HG03442 (cell line): ENCODE data around the gene ROBO1.

Experiments
- ATAC-seq: cut with Tn5 transposase; IDR thresholded peaks from one replicate; pipeline ENCODE4 v1.9.1; 2021; ENCODE audit warnings: mild to moderate bottlenecking, moderate library complexity; ENCODE audit not compliant: unreplicated experiment

The ROBO1 gene

DNA sequence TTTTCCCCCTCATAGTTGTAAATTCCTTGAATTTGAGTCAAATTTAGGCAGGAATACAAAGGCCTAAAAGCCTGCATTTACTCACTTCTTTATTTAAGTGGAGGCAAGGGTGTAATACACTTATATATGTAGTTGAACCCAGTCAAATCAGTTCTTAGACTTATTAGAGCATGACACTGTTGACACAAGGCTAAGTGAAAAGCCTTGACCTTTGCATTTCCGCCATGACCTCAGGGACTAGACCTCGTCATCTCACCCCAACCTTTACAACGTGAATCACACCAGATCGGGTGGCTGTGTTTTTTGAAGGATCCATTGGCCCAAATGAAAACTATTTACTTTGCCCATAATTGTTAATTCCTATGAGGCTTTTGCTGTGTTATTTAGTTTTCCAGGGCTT lies 774.4 kb downstream of the ROBO1 start:
- no peak for ATAC-seq

- no peak for ATAC-seq
These were observed 775.0 kb downstream of the ROBO1 start for GRCh38 chr3:78992830-78993229.

DNA sequence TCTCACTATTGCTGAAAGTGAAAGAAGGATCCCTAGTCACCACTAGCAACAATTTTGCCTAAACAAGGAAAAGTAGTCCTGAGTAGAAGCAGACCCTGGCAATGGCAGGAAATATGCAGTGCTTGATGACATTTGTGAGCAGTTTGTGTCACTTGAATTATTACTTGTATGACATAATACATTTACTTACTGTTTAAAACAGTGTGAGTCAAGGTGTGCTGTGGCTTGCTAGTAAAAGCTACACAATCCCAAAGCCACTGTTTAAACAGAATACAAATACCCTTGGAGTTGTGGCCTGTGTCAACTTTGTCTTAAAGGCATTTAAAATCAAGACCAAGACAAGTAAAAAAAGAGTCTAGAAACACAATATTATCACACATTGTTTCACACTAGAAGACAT lies 775.4 kb downstream of the ROBO1 start:
- no peak for ATAC-seq

- ATAC-seq: no peak
These were observed 776.1 kb downstream of the ROBO1 start for GRCh38 chr3:78991656-78992055.

DNA sequence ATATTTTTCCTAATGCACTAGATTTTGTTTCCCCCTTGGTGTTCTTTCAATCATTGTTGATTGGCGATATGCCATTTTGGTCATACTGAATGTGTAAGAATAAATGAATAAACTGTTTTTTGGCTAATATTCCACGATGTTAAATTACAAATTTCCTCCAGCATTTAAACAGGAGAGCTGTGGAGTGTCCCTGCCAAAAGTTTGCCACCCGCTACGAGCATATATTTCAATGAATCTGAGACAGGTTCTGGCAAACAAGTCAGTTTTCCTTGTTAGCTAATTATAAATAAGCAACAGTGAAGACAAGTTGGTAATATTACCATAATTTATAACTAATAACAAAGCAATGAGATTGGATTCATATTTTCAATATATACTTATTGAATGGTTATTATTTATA lies 777.6 kb downstream of the ROBO1 start:
- no peak for ATAC-seq

GRCh38 chr3:78988324-78988723 lies 779.5 kb downstream of the ROBO1 start:
- no peak for ATAC-seq

GRCh38 chr3:78986416-78987101 lies 781.2 kb downstream of the ROBO1 start:
- ATAC-seq: no peak

DNA sequence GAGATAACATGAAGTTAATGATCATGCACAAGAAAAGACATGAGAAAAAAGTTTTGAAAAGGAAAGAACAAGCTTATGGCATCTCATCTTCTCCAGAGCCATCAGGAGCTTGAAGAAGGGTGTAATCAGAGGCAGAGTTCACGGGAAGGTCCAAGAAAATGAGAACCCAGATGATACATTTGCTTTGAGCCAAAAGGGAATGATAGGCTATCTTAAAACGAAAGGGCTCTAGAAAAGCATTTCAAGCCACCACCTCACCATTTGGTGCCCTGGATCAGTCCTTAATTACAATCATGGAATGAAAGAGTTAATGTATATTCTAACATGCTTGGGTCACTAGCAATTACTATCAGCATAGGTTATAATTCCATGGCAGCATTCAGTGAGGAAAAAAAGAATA lies 781.8 kb downstream of the ROBO1 start:
- ATAC-seq: no peak

- no peak for ATAC-seq
These were observed 788.8 kb downstream of the ROBO1 start for GRCh38 chr3:78979028-78979427.

- no peak for ATAC-seq
These were observed 789.8 kb downstream of the ROBO1 start for GRCh38 chr3:78978037-78978436.

DNA sequence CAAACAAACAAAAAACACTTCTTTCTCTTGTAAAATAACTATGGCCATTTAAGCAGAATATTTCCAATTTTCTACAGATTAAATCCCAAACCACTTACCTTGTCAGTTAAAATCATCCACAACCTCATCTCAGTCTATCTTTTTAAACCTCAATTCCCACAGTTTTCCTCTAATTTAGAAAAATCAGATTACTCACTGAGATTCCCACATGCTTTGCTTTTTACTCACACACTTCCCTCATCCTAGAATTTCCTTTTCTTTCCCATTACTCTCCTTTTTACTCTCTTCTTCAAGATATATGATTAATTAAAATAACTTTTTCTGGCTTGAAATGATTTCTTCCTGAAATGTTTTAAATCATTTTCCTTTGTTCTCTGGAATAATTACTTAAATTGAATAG lies 790.7 kb downstream of the ROBO1 start:
- ATAC-seq: no peak

DNA sequence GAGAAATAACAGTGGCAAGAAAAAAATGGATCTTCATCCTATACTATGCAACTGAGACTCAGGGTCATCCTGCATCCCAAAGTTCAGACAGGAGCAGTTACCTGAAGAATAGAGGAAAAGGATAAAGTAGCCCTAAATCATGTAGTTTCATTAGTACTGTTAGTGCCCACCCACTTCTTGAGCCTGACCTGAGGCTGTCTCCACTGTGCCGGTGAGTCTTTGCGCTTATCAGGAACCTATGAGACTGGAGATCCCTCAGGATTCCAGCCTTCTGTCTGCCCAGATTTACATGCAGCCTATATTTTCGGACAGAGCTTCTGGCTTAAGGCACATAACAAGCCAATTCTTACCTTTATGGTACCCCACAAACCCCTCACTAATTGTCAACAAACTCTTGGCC lies 791.6 kb downstream of the ROBO1 start:
- ATAC-seq: no peak

- no peak for ATAC-seq
These were observed 793.5 kb downstream of the ROBO1 start for GRCh38 chr3:78974181-78974790.

DNA sequence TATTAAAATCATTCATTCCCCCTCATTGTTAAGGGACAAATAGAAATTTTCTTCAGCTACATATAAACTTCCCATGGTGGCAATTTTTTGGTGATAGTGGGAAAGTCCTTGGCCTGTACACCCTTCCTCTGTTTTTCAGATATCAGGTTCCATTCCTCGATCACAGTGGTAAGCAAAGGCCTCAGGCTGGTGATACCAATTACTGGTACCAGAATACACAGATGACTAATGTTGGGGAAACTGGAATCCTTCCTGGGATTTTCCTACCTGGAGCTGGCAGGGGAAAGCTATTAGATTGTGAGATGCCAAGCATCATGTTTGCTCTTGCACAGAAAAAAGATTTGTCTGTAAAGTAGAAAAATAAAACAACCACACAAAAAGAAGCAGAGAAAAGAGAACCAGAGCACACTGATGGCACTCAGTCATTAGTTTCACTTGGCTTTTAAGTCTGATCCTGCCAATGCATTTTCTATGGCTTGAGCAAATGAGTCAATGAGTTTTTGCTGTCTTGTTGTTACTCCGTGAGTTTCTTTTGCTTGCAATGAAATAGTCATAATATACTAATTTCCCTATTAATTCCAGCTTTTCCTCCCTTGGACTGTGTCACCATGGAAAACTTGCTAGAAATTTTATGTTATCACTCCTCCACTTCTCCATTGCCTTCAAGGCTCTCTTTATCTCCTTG lies 795.0 kb downstream of the ROBO1 start:
- ATAC-seq: no peak

- ATAC-seq: no peak
These were observed 797.1 kb downstream of the ROBO1 start for GRCh38 chr3:78970656-78971055.

GRCh38 chr3:78969483-78969882 lies 798.3 kb downstream of the ROBO1 start:
- ATAC-seq: no peak

DNA sequence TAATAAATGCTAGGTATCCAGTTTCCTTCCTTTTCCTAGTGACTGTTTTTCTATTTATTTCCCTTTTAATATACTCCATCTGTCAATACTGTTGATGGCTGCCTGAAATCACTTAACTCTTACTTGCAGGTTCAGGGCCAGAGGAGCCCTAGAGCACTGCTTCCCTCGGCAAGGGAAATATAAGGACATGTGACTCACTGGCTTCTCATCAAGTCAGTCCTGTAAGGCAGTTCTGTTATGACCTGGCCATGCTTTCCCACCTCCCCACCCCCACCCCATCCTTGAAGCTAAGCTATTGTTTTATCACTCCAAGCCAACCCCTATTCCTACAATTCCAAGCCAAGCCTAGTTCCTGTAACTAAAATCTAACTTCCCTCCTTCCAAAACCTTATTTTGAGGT lies 800.7 kb downstream of the ROBO1 start:
- ATAC-seq: no peak

DNA sequence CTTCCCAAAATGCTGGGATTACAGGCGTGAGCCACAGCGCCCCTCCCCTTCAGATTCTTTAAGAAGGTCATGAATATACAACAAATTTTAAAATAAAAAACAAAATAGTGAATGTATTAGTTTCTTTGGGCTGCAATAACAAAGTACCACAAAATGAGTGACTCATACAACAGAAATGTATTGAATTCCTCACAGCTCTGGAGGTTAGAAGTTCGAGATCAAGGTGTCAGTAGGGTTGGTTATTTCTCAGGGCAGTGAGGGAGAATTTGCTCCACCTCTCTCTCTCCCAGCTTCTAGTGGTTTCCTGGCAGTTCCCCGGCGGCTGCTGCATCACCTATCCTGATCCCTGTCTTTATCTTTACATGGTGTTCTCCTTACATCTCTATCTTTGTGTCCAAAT lies 804.0 kb downstream of the ROBO1 start:
- no peak for ATAC-seq

DNA sequence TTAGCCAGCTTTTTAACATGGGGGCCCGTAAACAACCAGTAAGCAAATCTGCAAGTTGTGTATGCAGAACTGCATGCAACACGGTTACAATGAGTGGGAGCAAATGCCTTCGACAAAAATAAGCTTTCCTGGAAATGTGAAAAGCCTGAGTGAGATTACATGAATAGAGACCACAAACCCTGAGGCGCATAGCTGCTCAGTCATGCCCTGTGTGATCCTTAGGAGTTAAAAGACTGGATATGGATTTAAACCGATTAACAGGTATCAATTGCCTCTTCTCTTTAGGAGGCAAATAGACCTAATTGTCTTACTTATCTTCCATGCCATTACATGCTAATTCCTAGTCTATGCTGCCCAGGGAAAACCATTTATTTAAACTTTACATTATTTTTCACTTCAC lies 810.3 kb downstream of the ROBO1 start:
- ATAC-seq: no peak

- ATAC-seq: no peak
These were observed 816.4 kb downstream of the ROBO1 start for GRCh38 chr3:78951342-78951945.

DNA sequence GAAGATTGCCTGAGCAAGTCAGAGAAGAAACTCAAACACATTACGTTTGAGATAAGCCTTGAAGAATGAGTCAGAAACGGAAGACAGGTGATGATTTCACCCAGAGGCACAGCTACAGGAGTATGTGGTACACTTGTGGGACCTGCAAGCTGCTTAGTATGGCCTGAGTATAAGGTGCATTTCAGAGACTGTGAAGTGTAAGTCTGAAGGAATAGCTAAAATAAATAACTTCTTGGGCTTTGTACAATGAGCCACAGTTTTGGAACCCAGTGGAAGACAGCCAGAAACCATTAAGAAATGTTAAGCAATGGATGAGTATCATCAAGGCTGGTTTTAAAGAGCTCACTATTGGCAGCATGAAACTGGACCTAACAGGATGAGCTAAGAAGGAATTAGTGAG lies 826.2 kb downstream of the ROBO1 start:
- ATAC-seq: no peak

GRCh38 chr3:78940626-78941025 lies 827.2 kb downstream of the ROBO1 start:
- ATAC-seq: no peak
